IMR-90 (cell line): Measurements from ENCODE around the gene CLDN11.

Source experiments
- CTCF ChIP-seq: conservative IDR thresholded peaks from 2 replicates; pipeline ENCODE4 v1.5.1; 2012; ENCODE audit warnings: mild to moderate bottlenecking, low read depth, low read length, improper control_type of control experiment
- MAZ ChIP-seq: IDR thresholded peaks from 2 replicates; pipeline ENCODE4 v1.6.1; 2012; ENCODE audit warnings: low read depth, mild to moderate bottlenecking, low read length, improper control_type of control experiment, moderate library complexity, borderline replicate concordance
- NFE2L2 ChIP-seq: fragments of 150-350 bp; IDR thresholded peaks from 2 replicates; pipeline ENCODE4 v1.6.1; 2016; ENCODE audit warnings: low read depth, mild to moderate bottlenecking, low read length
- POLR2A ChIP-seq: IDR thresholded peaks from 2 replicates; pipeline ENCODE4 v1.6.1; 2012; ENCODE audit warnings: mild to moderate bottlenecking, low read depth, low read length
- SMC3 ChIP-seq: fragments of 150-350 bp; IDR thresholded peaks from 2 replicates; pipeline ENCODE4 v1.6.1; 2016; ENCODE audit warnings: low read depth, mild to moderate bottlenecking, antibody characterized with exemption, low read length, moderate library complexity

GRCh38 chr3:170426240-170426797 is 7.7 kb downstream of the CLDN11 start:
- TF ChIP-seq CTCF: no peak
- no peak for TF ChIP-seq POLR2A
- TF ChIP-seq NFE2L2: no peak
- TF ChIP-seq MAZ: no peak
- TF ChIP-seq SMC3: no peak
